Hematopoietic multipotent progenitor cell treated with erythropoietin and hydrocortisone succinate and interleukin-3 and kit ligand, for 15 days (in vitro differentiated cells): ENCODE data around the gene NFKBIZ.
A peak's percentile ranks its signal among the peaks of the same experiment; 100 is the strongest.

Experiments
- DNase-seq: peaks from one replicate; pipeline ENCODE4 v3.0.0-alpha.2; 2015; ENCODE audit warnings: low spot score

The NFKBIZ gene

GRCh38 chr3:101827211-101828174, 21.8 kb upstream of the NFKBIZ start:
- DNase-seq, result no peak

- no peak for DNase-seq
Measured at GRCh38 chr3:101828276-101828675, 21.0 kb upstream of the NFKBIZ start.

GRCh38 chr3:101828691-101829436, 20.4 kb upstream of the NFKBIZ start:
- DNase-seq, result no peak

GRCh38 chr3:101829437-101829830, 19.9 kb upstream of the NFKBIZ start:
- no peak for DNase-seq

- DNase-seq, result no peak
Measured at GRCh38 chr3:101829874-101830273, 19.4 kb upstream of the NFKBIZ start.

- no peak for DNase-seq
Measured at GRCh38 chr3:101833446-101833974, 15.8 kb upstream of the NFKBIZ start.

- no peak for DNase-seq
Measured at GRCh38 chr3:101835676-101836075, 13.6 kb upstream of the NFKBIZ start.

- no peak for DNase-seq
Measured at GRCh38 chr3:101836160-101836559, 13.2 kb upstream of the NFKBIZ start.

GRCh38 chr3:101836652-101837598, 12.4 kb upstream of the NFKBIZ start:
- DNase-seq, result no peak

GRCh38 chr3:101838691-101839090, 10.6 kb upstream of the NFKBIZ start:
- no peak for DNase-seq

- no peak for DNase-seq
Measured at GRCh38 chr3:101840066-101840465, 9.2 kb upstream of the NFKBIZ start.

- no peak for DNase-seq
Measured at GRCh38 chr3:101842245-101842934, 6.9 kb upstream of the NFKBIZ start.

- no peak for DNase-seq
Measured at GRCh38 chr3:101842935-101843330, 6.4 kb upstream of the NFKBIZ start.

- DNase-seq, result no peak
Measured at GRCh38 chr3:101845425-101845824, 3.9 kb upstream of the NFKBIZ start.

GRCh38 chr3:101846709-101847108, 2.6 kb upstream of the NFKBIZ start:
- no peak for DNase-seq

GRCh38 chr3:101847328-101847727, 2.0 kb upstream of the NFKBIZ start:
- DNase-seq, result no peak

GRCh38 chr3:101848326-101848725, 988 bp upstream of the NFKBIZ start:
- no peak for DNase-seq

- DNase-seq, result peak; percentile 41
Measured at GRCh38 chr3:101849714-101850245, 466 bp downstream of the NFKBIZ start.

GRCh38 chr3:101850246-101851051, 1.1 kb downstream of the NFKBIZ start:
- peak; percentile 28 for DNase-seq
